H1 (cell line): ENCODE results near the gene MELK. TPM values are rescaled to one million over a fixed set of nuclear protein-coding genes. Genes with fewer than 3 reads are reported as not detected.

Experiments
- CTCF ChIA-PET: fragments of 300-600 bp; sonication (Branson Sonifier 250); formaldehyde crosslinking; loops from one replicate; lab custom pipeline; 2021; ENCODE audit not compliant: partially characterized antibody; lab: Charles Lee
- POLR2A ChIA-PET: fragments of 300-600 bp; sonication (Branson Sonifier 250); formaldehyde crosslinking; loops from one replicate; lab custom pipeline; 2021; ENCODE audit warnings: inconsistent platforms; ENCODE audit not compliant: partially characterized antibody; lab: Charles Lee
- DNase-seq, 2 experiments: peaks; one replicate each; pipeline versions ENCODE4 v3.0.0 to v3.0.0-alpha.2; 2010 to 2022; ENCODE audit warnings: low spot score in 2 of 2, low read depth in 1 of 2, mixed read lengths in 1 of 2
- FAIRE-seq: peaks from 2 replicates; lab custom pipeline; 2011; peaks lifted over from hg19 to GRCh38; lab: Jason Lieb, UNC
- H2AFZ ChIP-seq: 2 replicates; pipeline ENCODE4 v1.8.1; 2012; ENCODE audit warnings: low read length, inconsistent platforms
- H2AK5ac ChIP-seq: 2 replicates; pipeline ENCODE4 v1.6.1; 2013; ENCODE audit warnings: low read depth, low read length
- H2BK120ac ChIP-seq: replicated peaks from 2 replicates; pipeline ENCODE3; 2013; ENCODE audit warnings: low read depth, low read length, inconsistent platforms
- H2BK12ac ChIP-seq: 2 replicates; pipeline ENCODE4 v1.6.1; 2013; ENCODE audit warnings: low read depth, low read length
- H2BK15ac ChIP-seq: 2 replicates; pipeline ENCODE4 v1.6.1; 2013; ENCODE audit warnings: low read length
- H2BK20ac ChIP-seq: 2 replicates; pipeline ENCODE4 v1.6.1; 2013; ENCODE audit warnings: low read length
- H2BK5ac ChIP-seq: 2 replicates; pipeline ENCODE4 v1.6.1; 2013; ENCODE audit warnings: low read depth, low read length
- H3K14ac ChIP-seq: 2 replicates; pipeline ENCODE4 v1.6.1; 2013; ENCODE audit warnings: inconsistent platforms; ENCODE audit not compliant: insufficient read length
- H3K18ac ChIP-seq: 2 replicates; pipeline ENCODE4 v1.6.1; 2013; ENCODE audit warnings: low read length; ENCODE audit errors: extremely low read depth
- H3K23ac ChIP-seq: 2 replicates; pipeline ENCODE4 v1.6.1; 2013; ENCODE audit warnings: inconsistent platforms; ENCODE audit not compliant: insufficient read length
- H3K23me2 ChIP-seq: 2 replicates; pipeline ENCODE4 v1.6.1; 2013; ENCODE audit warnings: low read depth, low read length
- H3K27ac ChIP-seq: 2 replicates; pipeline ENCODE4 v1.6.1; 2011; ENCODE audit warnings: low read depth, low read length, inconsistent platforms
- H3K27me3 ChIP-seq, 4 experiments: replicated peaks in 1 of 4; 1 replicate in 1 of 4; 2 replicates in 3 of 4; pipeline versions ENCODE4 v1.6.1 to v1.8.1; 2011 to 2013; ENCODE audit warnings: low read length in 3 of 4, mild to moderate bottlenecking in 3 of 4, inconsistent platforms in 2 of 4, mixed read lengths in 2 of 4, moderate library complexity in 1 of 4; ENCODE audit not compliant: control insufficient read depth in 3 of 4, insufficient read depth in 3 of 4; ENCODE audit errors: extremely low read depth in 1 of 4
- H3K36me3 ChIP-seq, 4 experiments: 2 replicates each; pipeline versions ENCODE4 v1.6.1 to v1.8.1; 2011 to 2013; ENCODE audit warnings: mild to moderate bottlenecking in 4 of 4, low read length in 3 of 4, moderate library complexity in 2 of 4, control low read depth in 1 of 4, inconsistent platforms in 1 of 4; ENCODE audit not compliant: insufficient read depth in 4 of 4, control insufficient read depth in 2 of 4
- H3K4ac ChIP-seq: replicated peaks from 2 replicates; pipeline ENCODE3; 2013; ENCODE audit warnings: low read length, low read depth, mixed read lengths, inconsistent platforms; ENCODE audit not compliant: insufficient read length
- H3K4me1 ChIP-seq, 4 experiments: replicated peaks in 1 of 4; 1 replicate in 1 of 4; 2 replicates in 3 of 4; pipeline versions ENCODE4 v1.6.1 to v1.8.1; 2011 to 2013; ENCODE audit warnings: low read length in 3 of 4, inconsistent platforms in 2 of 4, mixed read lengths in 1 of 4; ENCODE audit not compliant: insufficient read depth in 4 of 4, control insufficient read depth in 3 of 4
- H3K4me2 ChIP-seq, 2 experiments: 2 replicates each; pipeline versions ENCODE4 v1.6.1 to v1.8.1; 2011 to 2013; ENCODE audit warnings: low read depth in 2 of 2, low read length in 2 of 2, control low read depth in 1 of 2, inconsistent platforms in 1 of 2, mild to moderate bottlenecking in 1 of 2; ENCODE audit not compliant: insufficient read depth in 1 of 2
- H3K4me3 ChIP-seq, 4 experiments: fragments of 200-600, 300-600 bp in 1 of 4; sonication (generic), shearing (Covaris generic), sonication (Bioruptor Twin) in 1 of 4; 2 replicates each; pipeline versions ENCODE4 v1.5.1 to v1.8.1; 2011 to 2016; ENCODE audit warnings: low read length in 4 of 4, low read depth in 3 of 4, control low read depth in 2 of 4, inconsistent platforms in 2 of 4, mild to moderate bottlenecking in 2 of 4, mixed read lengths in 1 of 4, moderate library complexity in 1 of 4; ENCODE audit not compliant: insufficient read depth in 2 of 4; ENCODE audit errors: extremely low read depth in 1 of 4
- H3K56ac ChIP-seq: replicated peaks from 2 replicates; pipeline ENCODE3; 2013; ENCODE audit warnings: low read depth, mild to moderate bottlenecking, mixed read lengths, low read length, inconsistent platforms; ENCODE audit not compliant: insufficient read length
- H3K79me1 ChIP-seq: 2 replicates; pipeline ENCODE4 v1.6.1; 2013; ENCODE audit warnings: low read depth, low read length, control low read depth
- H3K79me2 ChIP-seq, 2 experiments: 2 replicates each; pipeline versions ENCODE4 v1.6.1 to v1.8.1; 2012 to 2013; ENCODE audit warnings: low read length in 2 of 2, mild to moderate bottlenecking in 2 of 2, inconsistent platforms in 1 of 2; ENCODE audit not compliant: insufficient read depth in 2 of 2, control insufficient read depth in 1 of 2
- H3K9ac ChIP-seq, 4 experiments: replicated peaks in 1 of 4; 1 replicate in 1 of 4; 2 replicates in 3 of 4; pipeline versions ENCODE4 v1.6.1 to v1.8.1; 2011 to 2013; ENCODE audit warnings: low read depth in 3 of 4, low read length in 3 of 4, control low read depth in 2 of 4, mild to moderate bottlenecking in 2 of 4, moderate library complexity in 2 of 4, inconsistent platforms in 1 of 4; ENCODE audit errors: extremely low read depth in 1 of 4
- H3K9me3 ChIP-seq, 2 experiments: 2 replicates each; pipeline versions ENCODE4 v1.6.1 to v1.8.1; 2012 to 2013; ENCODE audit warnings: mild to moderate bottlenecking in 2 of 2, moderate library complexity in 2 of 2, control low read depth in 1 of 2, inconsistent platforms in 1 of 2, low read depth in 1 of 2, low read length in 1 of 2, mixed read lengths in 1 of 2; ENCODE audit not compliant: insufficient read depth in 2 of 2
- H4K20me1 ChIP-seq, 2 experiments: replicated peaks in 1 of 2; 2 replicates each; pipeline versions ENCODE3 to v1.8.1; 2011 to 2013; ENCODE audit warnings: inconsistent platforms in 2 of 2, low read length in 2 of 2, mild to moderate bottlenecking in 1 of 2; ENCODE audit not compliant: insufficient read depth in 2 of 2, control insufficient read depth in 1 of 2
- H4K5ac ChIP-seq: 2 replicates; pipeline ENCODE4 v1.6.1; 2013; ENCODE audit warnings: low read length, low read depth, mixed read lengths, inconsistent platforms; ENCODE audit not compliant: insufficient read length
- H4K8ac ChIP-seq: 2 replicates; pipeline ENCODE4 v1.8.0; 2013; ENCODE audit warnings: mild to moderate bottlenecking, moderate library complexity, low read length, inconsistent platforms; ENCODE audit not compliant: insufficient read depth; ENCODE audit errors: extremely low read depth
- H4K91ac ChIP-seq: replicated peaks from 2 replicates; pipeline ENCODE3; 2013; ENCODE audit warnings: low read length, mixed read lengths, inconsistent platforms; ENCODE audit not compliant: insufficient read length
- ASH2L ChIP-seq: fragments of 200-600, 300-600 bp; sonication (generic); IDR thresholded peaks from one replicate; pipeline ENCODE4 v1.7.1; 2017; ENCODE audit warnings: low read length
- BACH1 ChIP-seq: IDR thresholded peaks from 2 replicates; pipeline ENCODE4 v1.6.1; 2012; ENCODE audit warnings: low read length, improper control_type of control experiment
- CTBP2 ChIP-seq: IDR thresholded peaks from 2 replicates; pipeline ENCODE4 v1.7.0; 2011; ENCODE audit warnings: borderline replicate concordance, mild to moderate bottlenecking, moderate library complexity, mixed read lengths, low read length; ENCODE audit not compliant: insufficient read depth, insufficient read length
- HDAC2 ChIP-seq, 2 experiments: fragments of 300-600 bp in 1 of 2; sonication (generic) in 1 of 2; IDR thresholded peaks; 2 replicates each; pipeline ENCODE4 v1.6.1; 2011 to 2012; ENCODE audit warnings: low read depth in 2 of 2, low read length in 2 of 2, mild to moderate bottlenecking in 2 of 2, moderate library complexity in 2 of 2, borderline replicate concordance in 1 of 2, inconsistent platforms in 1 of 2
- MAFK ChIP-seq: IDR thresholded peaks from 2 replicates; pipeline ENCODE4 v1.6.1; 2012; ENCODE audit warnings: low read depth, mild to moderate bottlenecking, improper control_type of control experiment, low read length
- PHF8 ChIP-seq: fragments of 200-600 bp; sonication (generic); conservative IDR thresholded peaks from 2 replicates; pipeline ENCODE4 v1.7.1; 2012; ENCODE audit warnings: low read depth, mild to moderate bottlenecking, inconsistent platforms, low read length, moderate library complexity
- POLR2A ChIP-seq, 2 experiments: IDR thresholded peaks; 1 replicate in 1 of 2; 2 replicates in 1 of 2; pipeline ENCODE4 v1.6.1; 2011; ENCODE audit warnings: low read depth in 2 of 2, low read length in 2 of 2, mild to moderate bottlenecking in 2 of 2; ENCODE audit errors: control extremely low read depth in 1 of 2
- RAD21 ChIP-seq, 2 experiments: IDR thresholded peaks in 1 of 2; conservative IDR thresholded peaks in 1 of 2; 2 replicates each; pipeline ENCODE4 v1.6.1; 2011; ENCODE audit warnings: low read depth in 2 of 2, low read length in 2 of 2, improper control_type of control experiment in 1 of 2, inconsistent platforms in 1 of 2, mild to moderate bottlenecking in 1 of 2, moderate library complexity in 1 of 2
- RBBP5 ChIP-seq: IDR thresholded peaks from 2 replicates; pipeline ENCODE4 v1.7.1; 2012; ENCODE audit warnings: low read depth, mild to moderate bottlenecking, inconsistent platforms, low read length, moderate library complexity, borderline replicate concordance
- SIX5 ChIP-seq: IDR thresholded peaks from 2 replicates; pipeline ENCODE4 v1.6.1; 2011; ENCODE audit warnings: mild to moderate bottlenecking, low read depth, low read length
- SP1 ChIP-seq: IDR thresholded peaks from 2 replicates; pipeline ENCODE4 v1.6.1; 2011; ENCODE audit warnings: low read depth, low read length
- TBP ChIP-seq: IDR thresholded peaks from 2 replicates; pipeline ENCODE4 v1.6.1; 2011; ENCODE audit warnings: low read depth, low read length, improper control_type of control experiment
- YY1 ChIP-seq: IDR thresholded peaks from 2 replicates; pipeline ENCODE4 v1.6.1; 2011; ENCODE audit warnings: low read depth, mild to moderate bottlenecking, low read length
- WGBS, 2 experiments: shearing (Covaris generic) in 1 of 2; methylation state at CpG; one replicate each; pipeline versions ENCODE4 v1.1.6 to v1.1.7; 2013 to 2015; ENCODE audit warnings: low lambda C conversion rate in 2 of 2, mixed read lengths in 2 of 2, inconsistent platforms in 1 of 2, low coverage in 1 of 2, missing lambda C conversion rate in 1 of 2; ENCODE audit not compliant: insufficient replicate concordance in 2 of 2, insufficient coverage in 1 of 2, insufficient read length in 1 of 2; ENCODE audit errors: extremely low coverage in 1 of 2, missing lambda C conversion rate in 1 of 2; 5-methylcytosine and 5-hydroxymethylcytosine counted together
- polyA plus RNA-seq, 7 experiments: library from polyadenylated mRNA; depleted of rRNA in 3 of 7; stranded (reverse) in 5 of 7; unstranded in 2 of 7; fragments of >200 nt in 5 of 7; fragments of 200-250 nt in 2 of 7; gene quantifications; 1 replicate in 5 of 7; 2 replicates in 1 of 7; 4 replicates in 1 of 7; pipeline versions ENCODE4 v1.2.1 to v1.2.3, GENCODE V29; 2011 to 2013; ENCODE audit warnings: missing spikeins in 2 of 7, mixed read lengths in 2 of 7
- total RNA-seq: library from RNA; stranded (reverse); fragmentation: NEBNext Ultra II Directional; extraction: Animal tissue kit (Norgen Biotek cat#: 25700); gene quantifications from 2 replicates; pipeline ENCODE4 v1.2.1, GENCODE V29; 2021

The MELK gene
- total and polyA plus RNA-seq, 2 of the 8 experiments (the other 6 are each of a cell fraction or from before 2014, with no cell fraction given) = 26.2 to 53.1 TPM

- Histone ChIP-seq H2BK15ac (no peak overlapping the region), H3K27me3 (no peaks in the 10 kb centered on the region), H3K4ac (no peak overlapping the region), H3K23me2 (no peaks in the 10 kb centered on the region), H3K9ac (no peak overlapping the region), H4K20me1 (peaks cover 0 to 4% of the 10 kb centered on the region in 2 experiments), H3K4me1 (no peaks in the 10 kb centered on the region), H3K9me3 (no peaks in the 10 kb centered on the region), H3K79me1 (no peaks in the 10 kb centered on the region), H2AFZ (no peak overlapping the region), H3K27ac (no peak overlapping the region), H4K8ac (no peak overlapping the region), H2AK5ac (no peak overlapping the region), H3K36me3 (peaks cover 5 to 70% (median 46%) of the 10 kb centered on the region in 4 experiments; a peak in 7 of 8 replicates), H3K4me2 (no peak overlapping the region), H2BK120ac (no peak overlapping the region), H4K5ac (no peak overlapping the region), H2BK12ac (no peak overlapping the region), H2BK5ac (no peak overlapping the region), H3K23ac (no peak overlapping the region), H3K56ac (no peak overlapping the region), H2BK20ac (no peak overlapping the region), H4K91ac (no peak overlapping the region), H3K18ac (no peak overlapping the region), H3K79me2 (no peaks in the 10 kb centered on the region; a peak in 1 of 4 replicates), H3K14ac (no peak overlapping the region), H3K4me3 (no peak overlapping the region)
- POLR2A ChIA-PET = interaction anchor here (0.5 to 1.6 kb wide), 3 partner anchors 9 to 147 kb away, joined by 3 read pairs; no protein-coding TSS in a partner anchor
- no peak for TF ChIP-seq YY1
- no peak for TF ChIP-seq SIX5
- no peak for TF ChIP-seq ASH2L
- TF ChIP-seq CTBP2 = no peak
- TF ChIP-seq TBP = no peak
- no peak for TF ChIP-seq SP1
- TF ChIP-seq MAFK = no peak
- TF ChIP-seq RBBP5 = no peak
- TF ChIP-seq RAD21 (IDR thresholded peaks at IDR 0.05 in 1 of 2, conservative IDR thresholded peaks at IDR 0.05 in 1 of 2; ENCODE audit: low read depth in 2 of 2, low read length in 2 of 2) = no peak
- no peak for TF ChIP-seq PHF8
- no peak for TF ChIP-seq POLR2A (IDR thresholded peaks at IDR 0.05; ENCODE audit: control extremely low read depth in 1 of 2, low read depth in 2 of 2, low read length in 2 of 2)
- TF ChIP-seq BACH1 = no peak
- no peak for TF ChIP-seq HDAC2 (IDR thresholded peaks at IDR 0.05; ENCODE audit: borderline replicate concordance in 1 of 2, low read depth in 2 of 2, low read length in 2 of 2)
- 100% methylated on average over 1 of the region's 1 CpG; no CpG with 5 or more reads in 1 of the 2 experiments for WGBS, 2 experiments
- DNase-seq (no peak), FAIRE-seq (no peak)
- CTCF ChIA-PET = interaction anchor here (0.7 to 3.8 kb wide), 11 partner anchors 8 to 253 kb away, joined by 3 to 9 read pairs (median 4); no protein-coding TSS in a partner anchor
These were observed 25.6 kb downstream of the MELK start for GRCh38 chr9:36598273-36598672.
